Measurements from ENCODE around the gene CD7.

The CD7 gene

DNA sequence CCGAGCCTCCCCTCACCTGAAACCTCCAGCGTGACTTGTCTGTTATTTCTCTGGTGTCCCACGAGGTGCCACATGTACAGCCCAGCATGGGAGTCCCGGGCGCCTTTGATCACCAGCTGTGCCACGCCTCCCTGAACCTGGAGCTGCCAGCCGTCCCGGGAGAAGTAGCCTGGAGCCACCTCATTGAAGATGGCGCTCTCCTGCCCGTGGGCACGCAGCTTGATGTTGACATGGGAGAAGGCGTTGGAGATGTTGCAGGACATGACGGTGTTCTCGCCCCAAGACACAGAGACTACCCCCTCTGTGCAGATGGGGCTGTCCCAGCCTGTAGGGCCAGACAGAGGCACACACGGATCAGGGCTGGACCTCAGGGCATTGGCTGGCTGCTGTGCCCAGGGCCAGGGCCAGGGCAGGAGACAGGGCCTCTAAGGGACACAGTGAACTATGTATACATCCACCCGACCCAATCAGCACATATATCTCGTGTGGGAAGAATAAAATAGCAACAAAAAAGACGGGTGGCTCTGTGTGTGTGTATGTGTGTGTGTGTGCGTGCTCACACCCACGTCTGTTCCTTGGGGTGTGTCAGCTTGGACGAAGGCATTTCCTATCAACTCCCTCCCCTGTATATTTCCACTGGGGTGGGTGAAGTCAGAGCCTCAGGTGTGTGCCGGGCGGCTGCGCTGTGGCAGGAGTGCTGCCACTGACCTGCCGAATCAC is 7.3 kb upstream of the CD7 start:
- H3K4me3 ChIP-seq (ENCODE audit: low read depth, low read length) = no peak overlapping the region
- TF ChIP-seq CTCF (IDR thresholded peaks at IDR 0.05; ENCODE audit: low read depth, low read length) = no peak

- no peak for TF ChIP-seq CTCF (IDR thresholded peaks at IDR 0.05; ENCODE audit: low read depth, low read length)
These were observed 6.3 kb upstream of the CD7 start for GRCh38 chr17:82323514-82324234.

DNA sequence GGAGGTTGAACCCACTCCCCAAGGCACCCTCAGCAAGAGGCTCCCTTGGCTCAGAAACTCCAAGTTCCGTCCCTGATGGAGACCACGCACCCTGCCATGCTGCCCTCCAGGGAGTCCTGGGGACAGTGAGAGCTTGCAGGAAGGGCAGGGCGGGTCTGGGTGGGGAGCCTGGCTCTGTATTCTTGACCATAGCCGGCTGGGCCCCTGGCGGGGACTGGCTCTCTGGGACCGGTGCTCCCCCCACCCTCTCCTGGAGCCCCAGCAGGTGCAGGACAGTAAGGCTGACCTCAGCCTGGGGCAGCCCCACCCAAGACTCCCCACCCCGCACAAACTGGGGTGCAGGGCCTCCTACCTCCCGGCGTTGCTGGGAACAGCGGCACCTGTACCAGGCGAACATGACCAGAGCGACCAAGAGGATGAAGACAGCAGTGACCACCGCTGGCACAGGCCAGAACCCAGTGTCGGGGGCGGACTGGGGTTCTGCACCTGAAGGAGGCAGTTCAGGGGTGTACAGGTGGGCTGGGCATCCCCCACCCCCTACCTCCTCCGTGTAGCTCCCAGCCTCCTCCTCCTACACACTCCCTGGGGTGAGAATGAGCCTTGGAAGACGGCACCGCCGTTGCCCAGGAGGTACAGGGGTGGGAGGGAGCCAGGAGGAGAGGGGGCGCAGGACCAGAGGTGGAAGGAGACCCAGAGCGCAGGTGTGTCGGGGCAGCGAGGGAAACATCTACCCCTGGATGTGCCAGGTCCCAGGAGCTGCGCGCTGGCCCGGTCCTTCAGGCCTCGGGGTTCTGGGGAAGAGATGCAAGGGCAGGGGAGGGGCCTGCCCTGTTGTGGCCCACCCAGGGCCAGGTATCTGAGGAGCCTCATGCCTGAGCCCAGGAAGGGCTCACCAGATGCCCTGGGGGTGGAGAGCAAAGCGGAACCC is 5.4 kb upstream of the CD7 start:
- H3K4me3 ChIP-seq (ENCODE audit: low read depth, low read length) = no peak overlapping the region
- no peak for TF ChIP-seq CTCF (IDR thresholded peaks at IDR 0.05; ENCODE audit: low read depth, low read length)

More at GRCh38 chr17:82323514-82324234, 6.3 kb upstream of the CD7 start:
- no peak overlapping the region for H3K4me3 ChIP-seq (ENCODE audit: low read depth, low read length)

- TF ChIP-seq CTCF (IDR thresholded peaks at IDR 0.05; ENCODE audit: low read depth, low read length) = no peak
- H3K4me3 ChIP-seq (ENCODE audit: low read depth, low read length) = no peak overlapping the region
These were observed 4.6 kb upstream of the CD7 start for GRCh38 chr17:82321947-82322466.

- peak; percentile 82 for TF ChIP-seq CTCF (IDR thresholded peaks at IDR 0.05; ENCODE audit: low read depth, low read length)
- H3K4me3 ChIP-seq (ENCODE audit: low read depth, low read length) = no peak overlapping the region
These were observed 3.8 kb upstream of the CD7 start for GRCh38 chr17:82320956-82321927.

- no peak for TF ChIP-seq CTCF (IDR thresholded peaks at IDR 0.05; ENCODE audit: low read depth, low read length)
- H3K4me3 ChIP-seq (ENCODE audit: low read depth, low read length) = no peak overlapping the region
These were observed 2.9 kb upstream of the CD7 start for GRCh38 chr17:82320140-82320840.
